IMR-90 (cell line): Measurements from ENCODE around the gene NGFR.

Experiments used
- CTCF ChIP-seq: conservative IDR thresholded peaks from 2 replicates; pipeline ENCODE4 v1.5.1; 2012; ENCODE audit warnings: mild to moderate bottlenecking, low read depth, low read length, improper control_type of control experiment
- FOS ChIP-seq: fragments of 150-350 bp; IDR thresholded peaks from 2 replicates; pipeline ENCODE4 v1.6.1; 2016; ENCODE audit warnings: low read depth, low read length
- MAFK ChIP-seq: IDR thresholded peaks from 2 replicates; pipeline ENCODE4 v1.6.1; 2012; ENCODE audit warnings: low read depth, low read length, improper control_type of control experiment
- MAZ ChIP-seq: IDR thresholded peaks from 2 replicates; pipeline ENCODE4 v1.6.1; 2012; ENCODE audit warnings: low read depth, mild to moderate bottlenecking, low read length, improper control_type of control experiment, moderate library complexity, borderline replicate concordance
- POLR2A ChIP-seq: IDR thresholded peaks from 2 replicates; pipeline ENCODE4 v1.6.1; 2012; ENCODE audit warnings: mild to moderate bottlenecking, low read depth, low read length
- RAD21 ChIP-seq: IDR thresholded peaks from 2 replicates; pipeline ENCODE4 v1.6.1; 2012; ENCODE audit warnings: low read length, improper control_type of control experiment
- RFX5 ChIP-seq: IDR thresholded peaks from 2 replicates; pipeline ENCODE4 v1.8.0; 2012; ENCODE audit warnings: low read depth, mild to moderate bottlenecking, low read length, moderate library complexity
- SMC3 ChIP-seq: fragments of 150-350 bp; IDR thresholded peaks from 2 replicates; pipeline ENCODE4 v1.6.1; 2016; ENCODE audit warnings: low read depth, mild to moderate bottlenecking, antibody characterized with exemption, low read length, moderate library complexity

- TF ChIP-seq CTCF (no peak), SMC3 (no peak), RAD21 (no peak), MAFK (no peak), POLR2A (no peak), MAZ (no peak), FOS (no peak), RFX5 (no peak)
These were observed 44.9 kb upstream of the NGFR start for GRCh38 chr17:49450181-49450580.
